Activated CD4-positive, alpha-beta T cell treated with anti-CD3 and anti-CD28 coated beads, Interleukin-2, amount 10 ng/mL, durations not matched to agents 24 days and 14 days (primary cell): Measurements from ENCODE around the gene DSCAM. TPM values are rescaled to one million over a fixed set of nuclear protein-coding genes. Genes with fewer than 3 reads are reported as not detected.
"Not testable (repeated sequence)": the region's sequence is repeated elsewhere in the genome, so short reads cannot be mapped to it uniquely, and the experiment has no call there.

Source experiments
- DNase-seq: peaks from one replicate; pipeline ENCODE4 v3.0.0; 2022
- H3K27ac Mint-ChIP-seq: one replicate; pipeline ENCODE4 v1.8.0; 2022; ENCODE audit warnings: mild to moderate bottlenecking, mixed read lengths
- H3K27me3 Mint-ChIP-seq: one replicate; pipeline ENCODE4 v1.8.0; 2022; ENCODE audit warnings: mixed read lengths
- H3K36me3 Mint-ChIP-seq: one replicate; pipeline ENCODE4 v1.8.0; 2022; ENCODE audit warnings: low read depth, mild to moderate bottlenecking, mixed read lengths
- H3K4me1 Mint-ChIP-seq: one replicate; pipeline ENCODE4 v1.8.0; 2021; ENCODE audit warnings: mixed read lengths
- H3K4me3 Mint-ChIP-seq: one replicate; pipeline ENCODE4 v1.8.0; 2022; ENCODE audit warnings: mild to moderate bottlenecking, moderate library complexity, mixed read lengths
- H3K9me3 Mint-ChIP-seq: one replicate; pipeline ENCODE4 v1.8.0; 2021; ENCODE audit warnings: mixed read lengths
- intact Hi-C: fragments of 100-400 bp; cut with micrococcal nuclease; formaldehyde crosslinking; loops from one replicate; pipeline ENCODE4 v1.15.1; 2023
- total RNA-seq: library from RNA; stranded (reverse); gene quantifications from 2 replicates; pipeline ENCODE4 v1.2.3, GENCODE V29; 2022

DSCAM gene
- total RNA-seq, 1 donor from 2014 or later, result not detected

DNA sequence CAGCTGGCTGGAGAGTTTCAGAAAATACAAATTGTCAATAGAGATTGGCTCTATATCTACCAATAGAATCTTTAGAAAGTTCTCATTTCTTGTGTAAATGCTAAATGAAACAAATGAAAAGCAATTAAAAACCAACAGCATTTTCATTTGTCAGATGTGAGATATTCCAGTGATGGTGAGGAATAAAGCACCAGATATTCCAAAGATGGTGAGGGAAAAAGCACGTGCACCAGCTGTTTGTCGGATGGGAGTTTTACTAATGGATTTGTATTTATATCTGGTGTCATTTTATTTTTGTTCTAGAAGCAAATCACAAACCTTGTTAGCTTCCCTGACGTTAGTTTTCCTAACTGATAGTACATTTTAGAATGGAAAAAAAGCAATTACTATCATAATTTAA is 790.9 kb downstream of the DSCAM start:
- Mint-ChIP-seq H3K36me3 (no peaks in the 10 kb centered on the region), H3K4me3 (no peak overlapping the region), H3K4me1 (no peaks in the 10 kb centered on the region), H3K27me3 (no peaks in the 10 kb centered on the region), H3K27ac (no peak overlapping the region), H3K9me3 (no peaks in the 10 kb centered on the region)
- no peak for DNase-seq
- intact Hi-C loops, result no loop called here

DNA sequence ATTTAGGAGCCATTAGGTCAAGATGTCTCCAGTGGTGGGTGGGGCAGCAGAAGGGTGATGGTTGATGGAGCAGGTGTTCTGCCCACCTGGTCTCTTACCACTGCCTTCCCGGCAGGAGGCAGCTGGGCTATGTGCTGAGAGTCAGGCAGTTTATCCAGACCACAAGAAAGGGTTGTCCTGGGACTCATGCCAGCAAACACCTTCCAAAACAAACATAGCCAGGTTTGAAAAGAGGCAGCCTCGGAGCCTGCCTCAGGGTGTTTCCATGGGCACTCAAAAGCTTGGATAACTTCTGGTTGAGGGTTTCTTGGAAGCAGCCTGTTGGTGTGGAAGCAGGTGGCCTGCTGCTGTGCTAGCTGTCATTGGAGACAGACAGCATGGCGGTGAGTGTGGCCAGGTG is 792.6 kb downstream of the DSCAM start:
- H3K9me3 Mint-ChIP-seq, result no peaks in the 10 kb centered on the region
- no peak overlapping the region for H3K27ac Mint-ChIP-seq
- no peaks in the 10 kb centered on the region for H3K4me1 Mint-ChIP-seq
- H3K36me3 Mint-ChIP-seq, result no peaks in the 10 kb centered on the region
- H3K27me3 Mint-ChIP-seq, result no peaks in the 10 kb centered on the region
- DNase-seq, result no peak
- intact Hi-C loops, result no loop called here
- no peak overlapping the region for H3K4me3 Mint-ChIP-seq

DNA sequence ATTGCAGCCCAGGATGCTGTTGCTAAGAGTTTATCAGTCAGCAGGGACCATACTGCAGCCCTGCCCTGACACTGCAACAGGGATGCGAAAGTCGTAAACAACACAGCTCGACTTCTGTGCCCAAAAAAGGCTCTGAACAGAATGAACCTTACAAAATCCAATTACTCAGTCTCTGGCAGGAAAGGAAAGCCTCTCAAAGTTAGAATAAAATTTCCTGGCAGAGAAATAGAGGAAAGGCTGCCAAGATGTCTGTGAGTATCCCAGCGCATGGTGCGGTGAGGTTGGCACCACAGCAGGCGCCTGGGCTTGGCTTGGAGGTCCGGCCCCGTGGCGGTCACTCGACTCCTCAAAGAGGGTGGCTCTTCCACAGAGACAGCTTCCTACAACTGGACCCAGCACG is 794.0 kb downstream of the DSCAM start:
- no peaks in the 10 kb centered on the region for H3K36me3 Mint-ChIP-seq
- no peak for DNase-seq
- no peaks in the 10 kb centered on the region for H3K9me3 Mint-ChIP-seq
- no peak overlapping the region for H3K27ac Mint-ChIP-seq
- H3K4me3 Mint-ChIP-seq, result no peak overlapping the region
- intact Hi-C loops, result no loop called here
- H3K4me1 Mint-ChIP-seq, result no peaks in the 10 kb centered on the region
- H3K27me3 Mint-ChIP-seq, result no peaks in the 10 kb centered on the region

DNA sequence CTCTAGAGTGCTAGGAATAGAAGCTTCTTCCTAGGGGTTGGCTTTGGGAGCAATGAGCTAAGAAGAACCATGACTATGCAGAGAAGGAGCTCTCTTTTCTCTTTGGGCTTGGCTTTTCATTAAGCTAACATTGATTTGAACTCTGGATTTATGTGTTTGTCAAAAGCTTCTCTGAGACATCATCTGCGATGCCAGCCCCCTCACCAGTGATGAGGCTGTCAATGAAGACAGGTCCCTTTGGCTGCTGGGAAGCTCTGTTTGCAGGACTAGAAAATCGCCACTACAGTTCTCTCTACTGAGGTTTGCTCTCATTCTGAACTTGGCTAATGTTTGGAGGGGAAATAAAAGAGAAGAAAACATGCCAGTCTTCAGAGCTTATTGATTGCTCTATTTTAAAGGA is 794.7 kb downstream of the DSCAM start:
- Mint-ChIP-seq H3K36me3 (no peaks in the 10 kb centered on the region), H3K27ac (no peak overlapping the region), H3K4me3 (no peak overlapping the region), H3K27me3 (no peaks in the 10 kb centered on the region), H3K9me3 (no peaks in the 10 kb centered on the region), H3K4me1 (no peaks in the 10 kb centered on the region)
- intact Hi-C loops, result no loop called here
- DNase-seq, result no peak

DNA sequence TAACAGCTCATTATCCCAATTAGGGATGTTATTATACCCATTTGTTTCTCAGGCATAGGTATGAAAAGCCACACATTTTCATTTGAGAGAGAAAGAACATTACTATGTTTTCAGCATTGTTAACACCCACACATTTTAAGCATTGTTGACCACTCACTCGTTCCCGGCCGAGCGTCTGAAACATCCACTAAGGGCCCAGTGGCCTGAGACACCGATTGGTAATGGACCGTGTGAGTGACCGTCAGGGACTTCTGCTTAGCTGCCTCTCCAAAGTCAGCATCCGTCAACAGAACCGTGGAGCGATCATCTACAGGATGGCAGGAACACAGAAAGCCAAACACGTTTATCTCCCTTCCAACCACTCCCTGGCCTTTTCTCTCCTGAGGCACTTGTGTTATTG is 795.2 kb downstream of the DSCAM start:
- intact Hi-C loops, result no loop called here
- no peaks in the 10 kb centered on the region for H3K27me3 Mint-ChIP-seq
- H3K9me3 Mint-ChIP-seq, result no peaks in the 10 kb centered on the region
- no peak overlapping the region for H3K4me3 Mint-ChIP-seq
- no peaks in the 10 kb centered on the region for H3K4me1 Mint-ChIP-seq
- H3K36me3 Mint-ChIP-seq, result no peaks in the 10 kb centered on the region
- no peak overlapping the region for H3K27ac Mint-ChIP-seq
- DNase-seq, result no peak

DNA sequence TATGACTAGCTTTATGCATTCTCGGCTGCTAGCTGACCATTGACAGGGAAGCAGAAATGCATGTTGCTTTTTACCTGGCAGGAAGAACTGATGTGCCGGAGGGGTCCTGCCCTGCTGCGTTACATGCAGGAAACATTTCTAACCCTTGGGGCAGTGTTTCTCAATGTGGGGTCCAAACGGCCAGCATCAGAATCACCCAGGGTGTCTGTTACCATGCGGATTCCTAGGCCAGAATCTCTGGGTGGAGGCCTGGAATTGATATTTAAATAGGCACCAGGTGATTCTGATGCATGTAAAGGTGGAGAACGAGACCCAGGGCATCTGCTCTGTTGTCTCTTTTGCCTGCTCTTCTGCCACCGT is 797.0 kb downstream of the DSCAM start:
- no peaks in the 10 kb centered on the region for H3K4me1 Mint-ChIP-seq
- no peak overlapping the region for H3K4me3 Mint-ChIP-seq
- no peaks in the 10 kb centered on the region for H3K9me3 Mint-ChIP-seq
- intact Hi-C loops, result no loop called here
- no peaks in the 10 kb centered on the region for H3K36me3 Mint-ChIP-seq
- no peaks in the 10 kb centered on the region for H3K27me3 Mint-ChIP-seq
- H3K27ac Mint-ChIP-seq, result no peak overlapping the region
- DNase-seq, result no peak

DNA sequence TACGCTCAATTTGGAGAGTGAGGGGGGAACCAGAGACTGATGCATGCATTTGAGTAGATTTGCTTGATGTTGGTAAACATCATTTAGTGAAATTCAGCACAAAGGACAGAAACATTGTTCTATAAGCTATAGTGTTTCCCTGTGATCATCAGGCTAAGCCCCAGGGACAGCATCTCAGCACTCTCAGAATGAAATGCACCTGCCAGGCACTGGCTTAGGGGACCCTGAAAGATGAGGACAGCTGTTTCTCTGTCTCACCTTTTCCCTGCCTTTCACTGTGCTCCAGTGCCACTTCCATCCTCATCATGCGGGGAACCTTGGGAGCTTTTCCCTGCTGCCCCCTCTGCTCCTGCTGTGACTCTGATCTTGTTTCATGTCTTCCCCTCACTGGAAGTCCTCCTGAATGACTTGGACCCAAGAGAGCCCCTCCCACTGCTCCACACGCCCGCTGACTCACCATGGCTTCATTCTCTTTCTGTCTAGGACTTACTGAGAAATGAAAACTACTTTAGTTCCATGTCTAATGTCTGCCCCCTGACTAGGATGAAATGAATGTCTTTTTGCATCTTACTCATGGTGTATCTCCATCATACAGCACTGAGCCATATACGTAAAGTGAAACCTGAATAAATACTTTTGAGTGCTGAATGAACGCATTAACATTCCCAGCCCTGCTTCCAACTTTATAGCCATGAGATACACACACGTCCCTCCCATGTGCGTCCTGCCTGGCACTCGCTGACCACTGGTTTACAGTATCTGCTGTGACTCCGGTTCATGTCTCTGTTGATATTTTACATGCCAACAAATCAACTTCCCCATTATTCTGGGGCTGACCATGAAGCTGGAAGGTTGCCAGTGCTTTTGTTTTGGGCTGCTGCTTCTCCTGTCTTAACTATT is 797.7 kb downstream of the DSCAM start:
- Mint-ChIP-seq H3K4me3 (no peak overlapping the region), H3K4me1 (no peaks in the 10 kb centered on the region), H3K9me3 (no peaks in the 10 kb centered on the region), H3K27me3 (no peaks in the 10 kb centered on the region), H3K27ac (no peak overlapping the region), H3K36me3 (no peaks in the 10 kb centered on the region)
- DNase-seq, result no peak
- intact Hi-C loops, result no loop called here

DNA sequence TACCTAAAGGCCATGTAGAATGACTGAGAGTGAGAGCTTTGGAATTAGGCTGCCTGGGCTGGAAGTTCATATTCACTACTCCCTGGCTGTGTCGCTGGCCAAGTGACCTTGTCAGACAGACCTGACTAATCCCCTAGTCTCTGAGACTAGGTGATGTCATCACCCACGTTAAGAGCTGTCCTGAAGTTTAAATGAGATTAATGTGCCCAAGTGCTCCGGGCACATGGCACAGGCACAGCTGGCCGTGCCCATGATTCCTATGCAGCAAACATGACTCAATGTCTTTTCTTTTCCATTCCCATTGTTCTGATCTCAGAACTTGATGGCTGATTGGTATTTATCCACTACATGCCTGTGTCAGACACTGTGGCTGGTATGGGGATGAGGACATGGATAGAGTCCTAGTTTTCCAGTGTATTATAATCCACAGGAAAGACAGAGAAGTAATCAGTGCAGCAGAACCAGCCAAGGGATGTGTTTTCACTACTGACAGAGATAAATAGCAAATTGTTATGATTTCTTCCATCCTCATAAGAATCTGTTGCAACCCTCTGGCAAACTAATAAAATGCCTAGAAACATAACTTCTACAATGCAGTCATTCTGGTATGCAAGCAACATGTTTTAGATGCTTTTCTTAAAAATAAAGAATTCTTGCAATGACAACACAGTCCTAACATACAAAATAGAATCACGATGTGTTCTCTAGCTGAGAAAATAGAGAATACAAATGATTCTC is 798.8 kb downstream of the DSCAM start:
- no peaks in the 10 kb centered on the region for H3K36me3 Mint-ChIP-seq
- H3K4me1 Mint-ChIP-seq, result no peaks in the 10 kb centered on the region
- no peak overlapping the region for H3K27ac Mint-ChIP-seq
- H3K27me3 Mint-ChIP-seq, result no peaks in the 10 kb centered on the region
- intact Hi-C loops, result no loop called here
- no peaks in the 10 kb centered on the region for H3K9me3 Mint-ChIP-seq
- H3K4me3 Mint-ChIP-seq, result no peak overlapping the region
- DNase-seq, result no peak

DNA sequence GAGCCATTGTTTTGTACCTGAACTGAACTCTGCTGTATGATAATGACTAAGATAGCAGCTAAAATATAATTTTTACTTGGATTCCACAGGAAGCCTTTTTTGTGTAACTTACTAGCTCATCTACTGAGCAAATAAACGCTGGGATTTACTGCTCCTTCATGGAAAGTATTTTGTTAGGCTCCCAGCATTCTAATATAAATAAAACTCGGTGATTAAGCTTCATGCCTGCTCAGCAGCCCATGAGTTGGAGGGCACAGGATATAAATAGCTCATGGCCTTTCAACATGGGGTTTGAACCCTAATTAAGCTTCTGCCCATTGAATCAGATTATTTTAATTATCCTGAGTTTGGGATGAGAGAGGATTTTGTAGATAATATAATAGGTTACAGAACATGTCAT is 799.7 kb downstream of the DSCAM start:
- Mint-ChIP-seq H3K4me3 (no peak overlapping the region), H3K36me3 (no peaks in the 10 kb centered on the region), H3K9me3 (no peaks in the 10 kb centered on the region), H3K27ac (no peak overlapping the region), H3K4me1 (no peaks in the 10 kb centered on the region), H3K27me3 (no peaks in the 10 kb centered on the region)
- no peak for DNase-seq
- intact Hi-C loops, result no loop called here

DNA sequence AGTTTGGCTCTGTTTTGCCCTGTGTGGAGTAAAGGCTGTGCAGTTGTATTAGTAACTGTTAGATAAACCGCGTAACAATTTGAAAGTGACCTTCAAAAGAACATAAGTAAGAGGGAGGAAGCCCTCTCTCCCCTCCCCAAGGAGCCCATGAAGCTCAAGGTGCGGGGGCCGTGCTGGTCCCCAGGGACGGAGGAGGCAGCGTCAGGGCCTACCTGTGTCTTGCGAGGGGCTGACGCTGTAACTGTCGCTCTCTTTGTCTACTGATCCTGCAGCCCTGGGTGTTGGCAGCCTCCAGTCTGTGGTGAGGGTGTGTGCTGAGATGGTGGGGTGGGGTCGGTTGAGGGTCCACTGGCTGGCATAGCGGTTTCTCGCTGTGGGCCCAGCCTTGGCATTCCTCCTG is 803.1 kb downstream of the DSCAM start:
- Mint-ChIP-seq H3K36me3 (no peaks in the 10 kb centered on the region), H3K27ac (no peak overlapping the region), H3K4me1 (no peaks in the 10 kb centered on the region), H3K4me3 (no peak overlapping the region), H3K9me3 (peaks cover 3% of the 10 kb centered on the region), H3K27me3 (no peaks in the 10 kb centered on the region)
- no peak for DNase-seq
- intact Hi-C loops, result no loop called here

DNA sequence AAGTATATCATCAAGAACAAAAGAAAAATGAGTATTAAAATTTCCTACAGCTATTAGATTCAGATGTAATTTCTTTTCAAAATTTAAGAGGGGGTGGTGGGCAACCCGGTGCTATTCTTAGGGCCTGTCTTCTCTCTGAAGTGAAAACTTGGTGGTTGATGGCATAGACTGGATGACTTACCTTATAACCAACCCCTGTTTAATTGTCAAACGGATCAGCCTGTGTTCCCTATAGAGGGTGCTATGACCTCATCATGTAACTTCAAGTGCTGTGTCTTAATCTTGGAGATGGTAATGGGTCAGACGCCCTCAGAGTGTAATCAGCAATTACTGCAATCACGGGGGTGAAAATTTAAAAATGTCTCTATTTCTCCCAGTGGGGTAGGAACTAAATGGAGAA is 803.5 kb downstream of the DSCAM start:
- Mint-ChIP-seq H3K4me1 (no peaks in the 10 kb centered on the region), H3K27ac (no peak overlapping the region), H3K9me3 (peaks cover 3% of the 10 kb centered on the region)

DNA sequence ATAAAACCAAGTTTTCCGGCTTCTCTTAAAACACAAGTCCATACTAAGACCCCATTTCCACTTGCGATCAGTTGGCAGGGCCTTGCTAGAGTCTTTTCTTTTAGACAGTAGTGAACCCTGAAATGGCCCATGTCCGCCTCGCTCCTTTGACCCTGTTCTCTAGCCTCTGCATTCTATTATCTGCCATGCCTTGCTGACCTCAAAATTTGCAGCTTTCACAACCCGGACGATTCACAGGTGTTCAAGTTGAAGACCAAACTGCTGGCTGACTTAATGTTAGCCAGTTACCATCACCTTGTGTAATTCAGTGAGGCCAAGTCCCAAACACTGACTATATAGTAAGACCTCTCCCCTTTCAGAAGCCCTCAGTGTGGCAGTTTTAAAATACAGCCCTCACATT is 805.5 kb downstream of the DSCAM start:
- intact Hi-C loops, result no loop called here
- Mint-ChIP-seq H3K27me3 (no peaks in the 10 kb centered on the region), H3K4me1 (no peaks in the 10 kb centered on the region), H3K9me3 (peaks cover 3% of the 10 kb centered on the region), H3K4me3 (no peak overlapping the region), H3K27ac (no peak overlapping the region), H3K36me3 (no peaks in the 10 kb centered on the region)
- no peak for DNase-seq

More for the DNA sequence above, 803.5 kb downstream of the DSCAM start:
- Mint-ChIP-seq H3K27me3 (no peaks in the 10 kb centered on the region), H3K36me3 (no peaks in the 10 kb centered on the region), H3K4me3 (no peak overlapping the region)
- no peak for DNase-seq
- intact Hi-C loops, result no loop called here

DNA sequence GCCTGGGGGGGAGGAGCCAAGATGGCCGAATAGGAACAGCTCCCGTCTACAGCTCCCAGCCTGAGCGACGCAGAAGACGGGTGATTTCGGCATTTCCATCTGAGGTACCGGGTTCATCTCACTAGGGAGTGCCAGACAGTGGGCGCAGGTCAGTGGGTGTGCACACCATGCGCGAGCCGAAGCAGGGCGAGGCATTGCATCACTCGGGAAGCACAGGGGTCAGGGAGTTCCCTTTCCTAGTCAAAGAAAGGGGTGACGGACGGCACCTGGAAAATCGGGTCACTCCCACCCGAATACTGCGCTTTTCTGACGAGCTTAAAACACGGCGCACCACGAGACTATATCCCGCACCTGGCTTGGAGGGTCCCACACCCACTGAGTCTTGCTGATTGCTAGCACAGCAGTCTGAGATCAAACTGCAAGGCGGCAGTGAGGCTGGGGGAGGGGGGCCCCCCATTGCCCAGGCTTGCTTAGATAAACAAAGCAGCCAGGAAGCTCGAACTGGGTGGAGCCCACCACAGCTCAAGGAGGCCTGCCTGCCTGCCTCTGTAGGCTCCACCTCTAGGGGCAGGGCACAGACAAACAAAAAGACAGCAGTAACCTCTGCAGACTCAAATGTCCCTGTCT is 813.7 kb downstream of the DSCAM start:
- H3K36me3 Mint-ChIP-seq, H3K27me3 Mint-ChIP-seq, DNase-seq, intact Hi-C loops, H3K27ac Mint-ChIP-seq, H3K4me3 Mint-ChIP-seq, H3K4me1 Mint-ChIP-seq: not testable (repeated sequence)
- H3K9me3 Mint-ChIP-seq, result peaks cover 16% of the 10 kb centered on the region

DNA sequence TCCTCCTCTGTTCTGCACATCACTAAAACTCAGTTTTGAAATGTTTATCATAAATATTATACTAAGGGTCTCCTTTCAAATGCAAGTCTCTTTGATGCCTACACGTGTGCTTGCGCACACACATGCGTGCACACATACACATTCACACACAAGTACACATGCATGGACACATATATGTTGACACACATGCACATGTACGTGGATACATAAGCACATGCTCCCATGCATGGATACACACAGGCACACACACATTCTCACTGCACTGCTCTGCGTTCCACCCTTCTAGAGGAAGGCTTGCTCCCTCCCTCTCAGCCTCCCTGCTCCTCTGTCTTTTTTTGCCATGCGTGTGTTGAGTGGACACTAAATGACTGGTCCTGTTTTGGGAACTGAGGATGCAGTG is 817.1 kb downstream of the DSCAM start:
- DNase-seq, result no peak
- Mint-ChIP-seq H3K36me3 (no peaks in the 10 kb centered on the region), H3K4me1 (no peaks in the 10 kb centered on the region), H3K9me3 (peaks cover 16% of the 10 kb centered on the region), H3K4me3 (no peak overlapping the region), H3K27ac (no peak overlapping the region), H3K27me3 (no peaks in the 10 kb centered on the region)
- intact Hi-C loops, result no loop called here
